HepG2 (cell line): ENCODE results near the gene ASIC5. TPM values are rescaled to one million over a fixed set of nuclear protein-coding genes. Genes with fewer than 3 reads are reported as not detected.

ENCODE experiments used
- ATAC-seq: fragments of 200-7000 bp; cut with Tn5 transposase; 3 replicates; pipeline ENCODE4 v1.9.1; 2020; ENCODE audit warnings: mild to moderate bottlenecking, moderate library complexity
- BruUV-seq: library from RNA; stranded (reverse); fragments of 400-500 nt; replicated peaks from 2 replicates; lab custom pipeline; 2021; lab: Mats Ljungman, UMichigan
- CTCF ChIA-PET: fragments of 300-600 bp; formaldehyde crosslinking; extraction: SDS; loops from one replicate; lab custom pipeline; 2021; ENCODE audit warnings: low total read pairs, inconsistent platforms, low intra/inter-chr PET ratio; lab: Yijun Ruan, JAX
- POLR2A ChIA-PET: fragments of 350-600 bp; sonication (Branson Sonifier 250); formaldehyde crosslinking; loops from one replicate; lab custom pipeline; 2020; ENCODE audit warnings: antibody characterized with exemption, inconsistent platforms; lab: Yijun Ruan, JAX
- DNase-seq: peaks from one replicate; pipeline ENCODE4 v3.0.0-alpha.2; 2015; ENCODE audit warnings: low spot score
- FAIRE-seq: peaks from 3 replicates; lab custom pipeline; 2011; peaks lifted over from hg19 to GRCh38; lab: Jason Lieb, UNC
- H2AFZ ChIP-seq: one replicate; pipeline ENCODE4 v1.6.1; 2011; ENCODE audit warnings: low read length, inconsistent platforms
- H3K27ac ChIP-seq: fragments of 300-600 bp; 3 replicates; pipeline ENCODE4 v1.8.0; 2011; ENCODE audit warnings: mixed run types, mild to moderate bottlenecking, mixed read lengths, low read length, inconsistent platforms; ENCODE audit not compliant: insufficient read depth; ENCODE audit errors: extremely low read length
- H3K27me3 ChIP-seq, 2 experiments: fragments of 200-600 bp in 1 of 2; 2 replicates in 1 of 2; 3 replicates in 1 of 2; pipeline versions ENCODE4 v1.6.0 to v1.8.0; 2011; ENCODE audit warnings: low read length in 2 of 2, mild to moderate bottlenecking in 2 of 2, moderate library complexity in 2 of 2, inconsistent platforms in 1 of 2; ENCODE audit not compliant: insufficient read depth in 2 of 2, control insufficient read depth in 1 of 2
- H3K36me3 ChIP-seq, 2 experiments: fragments of 200-600 bp in 1 of 2; replicated peaks in 1 of 2; 2 replicates in 1 of 2; 3 replicates in 1 of 2; pipeline versions ENCODE4 v1.5.1 to v1.8.0; 2011; ENCODE audit warnings: low read length in 2 of 2, inconsistent platforms in 1 of 2; ENCODE audit not compliant: insufficient read depth in 2 of 2, control insufficient read depth in 1 of 2
- H3K4me1 ChIP-seq: 2 replicates; pipeline ENCODE4 v1.5.1; 2012; ENCODE audit warnings: low read length, inconsistent platforms; ENCODE audit not compliant: insufficient read depth
- H3K4me2 ChIP-seq: 2 replicates; pipeline ENCODE4 v1.6.0; 2011; ENCODE audit warnings: low read depth, low read length, inconsistent platforms
- H3K4me3 ChIP-seq, 3 experiments: fragments of 200-600 bp in 1 of 3; sonication (generic), shearing (Covaris generic) in 1 of 3; replicated peaks in 1 of 3; 2 replicates each; pipeline ENCODE4 v1.5.1; 2011 to 2016; ENCODE audit warnings: low read length in 3 of 3, inconsistent platforms in 2 of 3, low read depth in 2 of 3, mild to moderate bottlenecking in 2 of 3, control low read depth in 1 of 3, mixed read lengths in 1 of 3; ENCODE audit not compliant: insufficient read depth in 1 of 3
- H3K79me2 ChIP-seq: one replicate; pipeline ENCODE4 v1.6.1; 2011; ENCODE audit warnings: low read length, inconsistent platforms; ENCODE audit not compliant: insufficient read depth
- H3K9ac ChIP-seq: 2 replicates; pipeline ENCODE4 v1.6.0; 2011; ENCODE audit warnings: mild to moderate bottlenecking, low read depth, low read length, inconsistent platforms; ENCODE audit not compliant: insufficient read depth
- H3K9me3 ChIP-seq: 2 replicates; pipeline ENCODE4 v1.5.1; 2012; ENCODE audit warnings: mild to moderate bottlenecking, low read length
- H4K20me1 ChIP-seq: 2 replicates; pipeline ENCODE4 v1.6.0; 2011; ENCODE audit warnings: inconsistent platforms, mild to moderate bottlenecking, low read length, moderate library complexity; ENCODE audit not compliant: insufficient read depth
- GATA4 ChIP-seq: sonication (generic); IDR thresholded peaks from 2 replicates; pipeline ENCODE4 v1.6.1; 2016; ENCODE audit warnings: antibody characterized with exemption, low read depth, borderline replicate concordance
- HOXA3 ChIP-seq: sonication (generic); formaldehyde crosslinking; IDR thresholded peaks from 2 replicates; pipeline ENCODE4 v1.5.0; 2020; ENCODE audit warnings: missing genetic modification reagents
- HOXA9 ChIP-seq: sonication (generic); formaldehyde crosslinking; IDR thresholded peaks from 2 replicates; pipeline ENCODE4 v1.8.1; 2022; ENCODE audit warnings: missing genetic modification reagents, mild to moderate bottlenecking, moderate library complexity, borderline replicate concordance
- NFE2L2 ChIP-seq: fragments of 150-350 bp; IDR thresholded peaks from 2 replicates; pipeline ENCODE4 v1.6.1; 2014; ENCODE audit warnings: low read length
- PCBP1 ChIP-seq: fragments of 200-400 bp; formaldehyde crosslinking; IDR thresholded peaks from 2 replicates; pipeline ENCODE4 v1.6.1; 2017; ENCODE audit warnings: mild to moderate bottlenecking, low read depth, low read length, borderline replicate concordance
- RXRA ChIP-seq: sonication (generic); formaldehyde crosslinking; IDR thresholded peaks from 2 replicates; pipeline ENCODE4 v1.5.1; 2020; ENCODE audit warnings: missing genetic modification reagents
- THAP11 ChIP-seq: IDR thresholded peaks from 2 replicates; pipeline ENCODE4 v1.6.1; 2016; ENCODE audit warnings: missing biosample characterization, missing genetic modification reagents
- ZNF263 ChIP-seq: sonication (generic); formaldehyde crosslinking; IDR thresholded peaks from 2 replicates; pipeline ENCODE4 v1.4.0; 2020; ENCODE audit warnings: missing genetic modification reagents
- ZNF33B ChIP-seq: sonication (generic); formaldehyde crosslinking; IDR thresholded peaks from 2 replicates; pipeline ENCODE4 v1.5.1; 2020; ENCODE audit warnings: mild to moderate bottlenecking, missing genetic modification reagents
- ZNF501 ChIP-seq: sonication (generic); formaldehyde crosslinking; IDR thresholded peaks from 2 replicates; pipeline ENCODE4 v1.5.1; 2020; ENCODE audit warnings: mild to moderate bottlenecking, moderate library complexity, missing genetic modification reagents
- ZNF563 ChIP-seq: sonication (generic); formaldehyde crosslinking; IDR thresholded peaks from 2 replicates; pipeline ENCODE4 v1.8.0; 2022; ENCODE audit warnings: mild to moderate bottlenecking, moderate library complexity, missing genetic modification reagents
- ZNF670 ChIP-seq: sonication (generic); formaldehyde crosslinking; IDR thresholded peaks from 2 replicates; pipeline ENCODE4 v1.8.0; 2022; ENCODE audit warnings: mild to moderate bottlenecking, missing genetic modification reagents, borderline replicate concordance
- ZNF7 ChIP-seq: IDR thresholded peaks from 2 replicates; pipeline ENCODE4 v1.6.1; 2016; ENCODE audit warnings: missing biosample characterization, missing genetic modification reagents
- ZNF788 ChIP-seq: sonication (generic); formaldehyde crosslinking; IDR thresholded peaks from 2 replicates; pipeline ENCODE4 v1.5.0; 2020; ENCODE audit warnings: mild to moderate bottlenecking, missing genetic modification reagents, borderline replicate concordance
- WGBS: methylation state at CpG from one replicate; pipeline ENCODE4 v1.1.6; 2017; ENCODE audit warnings: low lambda C conversion rate; 5-methylcytosine and 5-hydroxymethylcytosine counted together
- in situ Hi-C: cut with HindIII; loops from 2 replicates; pipeline ENCODE4 v1.10.0; 2017; ENCODE audit warnings: low pct_unique_long_range_greater_than_20kb; ENCODE audit not compliant: extremely low pct_ligation_motif_present
- intact Hi-C: fragments of 100-400 bp; cut with micrococcal nuclease; formaldehyde crosslinking; loops from one replicate; pipeline ENCODE4 v1.10.0; 2022; ENCODE audit not compliant: unreplicated experiment
- polyA plus RNA-seq, 8 experiments: library from polyadenylated mRNA; depleted of rRNA in 3 of 8; stranded (reverse) in 7 of 8; unstranded in 1 of 8; fragments of >200 nt; fragmentation: Illumina TruSeq in 4 of 8; extraction: Trizol in 4 of 8; gene quantifications; 2 replicates each; pipeline versions ENCODE4 v1.2.1 to v1.2.3, GENCODE V29; 2011 to 2016; ENCODE audit warnings: low read depth in 4 of 8, missing spikeins in 1 of 8, mixed read lengths in 1 of 8; ENCODE audit not compliant: insufficient read depth in 1 of 8
- total RNA-seq, 5 experiments: library from RNA; depleted of rRNA; stranded (reverse); fragments of >200 nt; fragmentation: Illumina TruSeq; extraction: Trizol; gene quantifications; 2 replicates each; pipeline ENCODE4 v1.2.3, GENCODE V29; 2016; ENCODE audit warnings: low read depth in 1 of 5
- TF ChIP-seq, protein P1 (sequence below): sonication (generic); formaldehyde crosslinking; IDR thresholded peaks from 2 replicates; pipeline ENCODE4 v1.5.1; 2020; ENCODE audit warnings: missing genetic modification reagents, mild to moderate bottlenecking, borderline replicate concordance
- TF ChIP-seq, protein P2 (sequence below): sonication (generic); formaldehyde crosslinking; IDR thresholded peaks from 2 replicates; pipeline ENCODE4 v1.8.0; 2022; ENCODE audit warnings: missing genetic modification reagents, mild to moderate bottlenecking, moderate library complexity, borderline replicate concordance
- TF ChIP-seq, protein P3 (sequence below): sonication (generic); formaldehyde crosslinking; conservative IDR thresholded peaks from 2 replicates; pipeline ENCODE4 v1.5.0; 2020; ENCODE audit warnings: missing genetic modification reagents
- TF ChIP-seq, protein P4 (sequence below): sonication (generic); formaldehyde crosslinking; conservative IDR thresholded peaks from 2 replicates; pipeline ENCODE4 v1.4.0; 2020; ENCODE audit warnings: mild to moderate bottlenecking, missing genetic modification reagents, moderate library complexity

The ASIC5 gene
- total and polyA plus RNA-seq, 2 of the 13 experiments (the other 11 are each of a cell fraction or from before 2014, with no cell fraction given) = not detected

DNA sequence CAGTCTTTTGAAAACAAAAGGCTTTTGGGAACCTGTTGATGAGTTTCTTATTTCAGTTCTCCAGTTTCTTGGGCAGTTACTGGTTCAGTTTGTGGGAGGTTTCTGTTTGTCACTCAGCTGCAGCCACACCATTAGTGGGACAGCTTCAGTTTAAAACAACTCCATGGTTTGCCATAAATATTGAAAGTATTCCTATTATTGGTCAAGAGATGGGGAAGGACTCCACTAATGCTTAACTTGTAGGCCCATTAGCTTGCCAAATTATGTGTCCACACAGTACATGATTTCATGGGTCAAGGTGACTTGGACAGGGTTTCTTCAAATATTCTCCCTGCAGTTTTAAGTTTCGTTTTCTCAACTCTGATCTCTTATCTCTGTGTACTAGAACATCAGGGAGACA is 15.5 kb upstream of the ASIC5 start:
- ATAC-seq (no peak), DNase-seq (no peak), FAIRE-seq (no peak)
- TF ChIP-seq, protein P1, sequence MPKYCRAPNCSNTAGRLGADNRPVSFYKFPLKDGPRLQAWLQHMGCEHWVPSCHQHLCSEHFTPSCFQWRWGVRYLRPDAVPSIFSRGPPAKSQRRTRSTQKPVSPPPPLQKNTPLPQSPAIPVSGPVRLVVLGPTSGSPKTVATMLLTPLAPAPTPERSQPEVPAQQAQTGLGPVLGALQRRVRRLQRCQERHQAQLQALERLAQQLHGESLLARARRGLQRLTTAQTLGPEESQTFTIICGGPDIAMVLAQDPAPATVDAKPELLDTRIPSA (CRISPR knock-in tag) = no peak
- TF ChIP-seq PCBP1 = no peak
- TF ChIP-seq, protein P2, sequence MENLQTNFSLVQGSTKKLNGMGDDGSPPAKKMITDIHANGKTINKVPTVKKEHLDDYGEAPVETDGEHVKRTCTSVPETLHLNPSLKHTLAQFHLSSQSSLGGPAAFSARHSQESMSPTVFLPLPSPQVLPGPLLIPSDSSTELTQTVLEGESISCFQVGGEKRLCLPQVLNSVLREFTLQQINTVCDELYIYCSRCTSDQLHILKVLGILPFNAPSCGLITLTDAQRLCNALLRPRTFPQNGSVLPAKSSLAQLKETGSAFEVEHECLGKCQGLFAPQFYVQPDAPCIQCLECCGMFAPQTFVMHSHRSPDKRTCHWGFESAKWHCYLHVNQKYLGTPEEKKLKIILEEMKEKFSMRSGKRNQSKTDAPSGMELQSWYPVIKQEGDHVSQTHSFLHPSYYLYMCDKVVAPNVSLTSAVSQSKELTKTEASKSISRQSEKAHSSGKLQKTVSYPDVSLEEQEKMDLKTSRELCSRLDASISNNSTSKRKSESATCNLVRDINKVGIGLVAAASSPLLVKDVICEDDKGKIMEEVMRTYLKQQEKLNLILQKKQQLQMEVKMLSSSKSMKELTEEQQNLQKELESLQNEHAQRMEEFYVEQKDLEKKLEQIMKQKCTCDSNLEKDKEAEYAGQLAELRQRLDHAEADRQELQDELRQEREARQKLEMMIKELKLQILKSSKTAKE (CRISPR knock-in tag) = no peak
- TF ChIP-seq HOXA3 (CRISPR knock-in tag) = no peak
- no peak for TF ChIP-seq ZNF7 (CRISPR knock-in tag)
- TF ChIP-seq ZNF501 = no peak
- TF ChIP-seq ZNF563 (CRISPR knock-in tag) = no peak
- TF ChIP-seq, protein P3, sequence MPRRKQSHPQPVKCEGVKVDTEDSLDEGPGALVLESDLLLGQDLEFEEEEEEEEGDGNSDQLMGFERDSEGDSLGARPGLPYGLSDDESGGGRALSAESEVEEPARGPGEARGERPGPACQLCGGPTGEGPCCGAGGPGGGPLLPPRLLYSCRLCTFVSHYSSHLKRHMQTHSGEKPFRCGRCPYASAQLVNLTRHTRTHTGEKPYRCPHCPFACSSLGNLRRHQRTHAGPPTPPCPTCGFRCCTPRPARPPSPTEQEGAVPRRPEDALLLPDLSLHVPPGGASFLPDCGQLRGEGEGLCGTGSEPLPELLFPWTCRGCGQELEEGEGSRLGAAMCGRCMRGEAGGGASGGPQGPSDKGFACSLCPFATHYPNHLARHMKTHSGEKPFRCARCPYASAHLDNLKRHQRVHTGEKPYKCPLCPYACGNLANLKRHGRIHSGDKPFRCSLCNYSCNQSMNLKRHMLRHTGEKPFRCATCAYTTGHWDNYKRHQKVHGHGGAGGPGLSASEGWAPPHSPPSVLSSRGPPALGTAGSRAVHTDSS (CRISPR knock-in tag) = no peak
- no peak for TF ChIP-seq ZNF670 (CRISPR knock-in tag)
- TF ChIP-seq RXRA (CRISPR knock-in tag) = no peak
- TF ChIP-seq ZNF33B = no peak
- no peak for TF ChIP-seq THAP11 (CRISPR knock-in tag)
- no peak for TF ChIP-seq HOXA9 (CRISPR knock-in tag)
- no peak for TF ChIP-seq GATA4
- TF ChIP-seq ZNF263 (CRISPR knock-in tag) = no peak
- no peak for TF ChIP-seq ZNF788 (CRISPR knock-in tag)
- TF ChIP-seq, protein P4, sequence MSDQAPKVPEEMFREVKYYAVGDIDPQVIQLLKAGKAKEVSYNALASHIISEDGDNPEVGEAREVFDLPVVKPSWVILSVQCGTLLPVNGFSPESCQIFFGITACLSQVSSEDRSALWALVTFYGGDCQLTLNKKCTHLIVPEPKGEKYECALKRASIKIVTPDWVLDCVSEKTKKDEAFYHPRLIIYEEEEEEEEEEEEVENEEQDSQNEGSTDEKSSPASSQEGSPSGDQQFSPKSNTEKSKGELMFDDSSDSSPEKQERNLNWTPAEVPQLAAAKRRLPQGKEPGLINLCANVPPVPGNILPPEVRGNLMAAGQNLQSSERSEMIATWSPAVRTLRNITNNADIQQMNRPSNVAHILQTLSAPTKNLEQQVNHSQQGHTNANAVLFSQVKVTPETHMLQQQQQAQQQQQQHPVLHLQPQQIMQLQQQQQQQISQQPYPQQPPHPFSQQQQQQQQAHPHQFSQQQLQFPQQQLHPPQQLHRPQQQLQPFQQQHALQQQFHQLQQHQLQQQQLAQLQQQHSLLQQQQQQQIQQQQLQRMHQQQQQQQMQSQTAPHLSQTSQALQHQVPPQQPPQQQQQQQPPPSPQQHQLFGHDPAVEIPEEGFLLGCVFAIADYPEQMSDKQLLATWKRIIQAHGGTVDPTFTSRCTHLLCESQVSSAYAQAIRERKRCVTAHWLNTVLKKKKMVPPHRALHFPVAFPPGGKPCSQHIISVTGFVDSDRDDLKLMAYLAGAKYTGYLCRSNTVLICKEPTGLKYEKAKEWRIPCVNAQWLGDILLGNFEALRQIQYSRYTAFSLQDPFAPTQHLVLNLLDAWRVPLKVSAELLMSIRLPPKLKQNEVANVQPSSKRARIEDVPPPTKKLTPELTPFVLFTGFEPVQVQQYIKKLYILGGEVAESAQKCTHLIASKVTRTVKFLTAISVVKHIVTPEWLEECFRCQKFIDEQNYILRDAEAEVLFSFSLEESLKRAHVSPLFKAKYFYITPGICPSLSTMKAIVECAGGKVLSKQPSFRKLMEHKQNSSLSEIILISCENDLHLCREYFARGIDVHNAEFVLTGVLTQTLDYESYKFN (CRISPR knock-in tag) = no peak
- TF ChIP-seq NFE2L2 = no peak
- intact Hi-C loops (no loop called here), in situ Hi-C loops (no loop called here)
- ChIA-PET CTCF (no interaction called here), POLR2A (no interaction called here)
- H3K4me1 ChIP-seq = no peaks in the 10 kb centered on the region
- WGBS = 0% methylated on average over 1 of the region's 1 CpG
- H3K4me2 ChIP-seq = no peak overlapping the region
- H3K9ac ChIP-seq = no peak overlapping the region
- H3K36me3 ChIP-seq = no peaks in the 10 kb centered on the region
- no peak overlapping the region for H2AFZ ChIP-seq
- H4K20me1 ChIP-seq = no peaks in the 10 kb centered on the region
- BruUV-seq = no TSS peak
- no peak overlapping the region for H3K27ac ChIP-seq
- H3K79me2 ChIP-seq = no peaks in the 10 kb centered on the region
- no peaks in the 10 kb centered on the region; a peak in 1 of 5 replicates for H3K27me3 ChIP-seq
- H3K4me3 ChIP-seq = no peak overlapping the region
- peaks cover 6% of the 10 kb centered on the region; the same call in 1 of the 2 replicates for H3K9me3 ChIP-seq
